ENCODE results near the gene KCNH2. TPM values are rescaled to one million over a fixed set of nuclear protein-coding genes. Genes with fewer than 3 reads are reported as not detected.

The KCNH2 gene
- total RNA-seq, 4 donors from 2014 or later, result 0.12 to 0.56 (median 0.47) TPM

DNA sequence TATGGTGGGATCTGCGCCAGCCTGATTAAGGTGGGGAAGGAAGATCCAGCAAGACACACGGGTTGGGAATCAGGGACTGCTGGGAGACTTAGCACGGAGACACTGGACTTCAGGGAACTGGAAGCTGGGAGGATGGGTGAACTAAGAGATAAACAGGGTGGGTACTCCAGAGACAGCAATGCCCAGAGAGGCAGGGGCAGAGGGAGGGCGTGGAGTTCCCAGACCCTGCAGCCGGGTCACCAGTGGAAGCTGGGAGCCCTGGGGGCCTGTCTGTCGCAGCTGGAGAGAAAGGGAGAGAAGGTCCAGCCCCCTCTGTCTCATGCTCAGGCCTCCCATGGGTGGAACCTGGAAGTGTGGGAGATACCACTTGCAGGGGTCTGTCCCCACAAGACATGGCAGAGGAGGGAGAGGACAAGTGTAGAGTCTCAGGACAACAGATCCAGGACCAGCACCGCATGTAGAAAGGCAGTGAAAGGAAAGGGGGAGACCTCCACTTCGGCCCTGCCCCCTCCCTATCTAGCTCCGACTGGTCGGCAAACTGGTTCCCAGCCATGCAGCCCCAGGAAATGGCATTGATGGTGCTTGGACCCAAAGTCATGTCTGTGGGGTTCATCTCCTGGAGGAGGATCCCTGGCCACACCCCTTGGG, 81.4 kb downstream of the KCNH2 start:
- no peak for ATAC-seq (ENCODE audit: low FRiP score)
- DNase-seq (ENCODE audit: low spot score), result no peak
- TF ChIP-seq, protein P1, sequence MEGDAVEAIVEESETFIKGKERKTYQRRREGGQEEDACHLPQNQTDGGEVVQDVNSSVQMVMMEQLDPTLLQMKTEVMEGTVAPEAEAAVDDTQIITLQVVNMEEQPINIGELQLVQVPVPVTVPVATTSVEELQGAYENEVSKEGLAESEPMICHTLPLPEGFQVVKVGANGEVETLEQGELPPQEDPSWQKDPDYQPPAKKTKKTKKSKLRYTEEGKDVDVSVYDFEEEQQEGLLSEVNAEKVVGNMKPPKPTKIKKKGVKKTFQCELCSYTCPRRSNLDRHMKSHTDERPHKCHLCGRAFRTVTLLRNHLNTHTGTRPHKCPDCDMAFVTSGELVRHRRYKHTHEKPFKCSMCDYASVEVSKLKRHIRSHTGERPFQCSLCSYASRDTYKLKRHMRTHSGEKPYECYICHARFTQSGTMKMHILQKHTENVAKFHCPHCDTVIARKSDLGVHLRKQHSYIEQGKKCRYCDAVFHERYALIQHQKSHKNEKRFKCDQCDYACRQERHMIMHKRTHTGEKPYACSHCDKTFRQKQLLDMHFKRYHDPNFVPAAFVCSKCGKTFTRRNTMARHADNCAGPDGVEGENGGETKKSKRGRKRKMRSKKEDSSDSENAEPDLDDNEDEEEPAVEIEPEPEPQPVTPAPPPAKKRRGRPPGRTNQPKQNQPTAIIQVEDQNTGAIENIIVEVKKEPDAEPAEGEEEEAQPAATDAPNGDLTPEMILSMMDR (IDR thresholded peaks at IDR 0.05), result no peak

DNA sequence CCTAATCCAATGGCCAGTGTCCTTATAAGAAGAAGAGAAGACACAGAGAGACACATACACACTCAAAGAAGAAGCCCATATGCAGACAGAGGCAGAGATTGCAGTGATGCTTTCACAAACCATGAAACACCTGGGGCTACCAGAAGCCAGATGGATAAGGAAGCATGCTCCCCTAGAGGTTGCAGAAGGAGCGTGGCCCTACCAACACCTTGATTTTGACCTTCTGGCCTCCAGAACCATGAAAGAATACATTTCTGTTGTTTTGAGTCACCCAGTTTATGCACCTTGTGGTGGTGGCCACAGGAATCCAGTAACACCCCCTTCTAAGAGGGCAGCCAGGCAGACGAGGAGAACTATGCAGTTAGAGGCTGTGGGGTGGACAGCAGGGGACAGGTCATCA, 82.3 kb downstream of the KCNH2 start:
- TF ChIP-seq, protein P1 (IDR thresholded peaks at IDR 0.05), result no peak

More for the DNA sequence above, 82.3 kb downstream of the KCNH2 start:
- ATAC-seq (ENCODE audit: low FRiP score) (no peak), DNase-seq (ENCODE audit: low spot score) (no peak)

Other genes starting within 250 kb of the KCNH2 start
- 100 to 1,000 TPM in 1 of 4 donors, 10 to 100 TPM in 3; 17.0 to 146 (median 56.9) TPM for gene GIMAP5, start 240.9 kb downstream of the KCNH2 start, total RNA-seq
- gene TMEM176B, start 178.0 kb downstream of the KCNH2 start, total RNA-seq, result 100 to 1,000 TPM in 1 of 4 donors, 10 to 100 TPM in 3; 35.9 to 122 (median 80.0) TPM
- gene TMEM176A, start 177.6 kb downstream of the KCNH2 start, total RNA-seq, result 100 to 1,000 TPM in 1 of 4 donors, 10 to 100 TPM in 3; 18.1 to 105 (median 48.6) TPM
- not detected for gene AOC1, start 125.8 kb downstream of the KCNH2 start, total RNA-seq
- gene NOS3, start 12.7 kb upstream of the KCNH2 start, total RNA-seq, result 10 to 100 TPM; 11.2 to 75.3 (median 25.2) TPM
- gene ATG9B, start 46.2 kb upstream of the KCNH2 start, total RNA-seq, result under 1 TPM in 1 of 4 donors, not detected in 3; 0.46 TPM
- 10 to 100 TPM; 25.5 to 39.4 (median 31.6) TPM for gene ABCB8, start 50.1 kb upstream of the KCNH2 start, total RNA-seq
- 1 to 10 TPM; 1.6 to 3.2 (median 2.3) TPM for gene ASIC3, start 70.2 kb upstream of the KCNH2 start, total RNA-seq
- gene CDK5, start 79.6 kb upstream of the KCNH2 start, total RNA-seq, result 10 to 100 TPM in 1 of 4 donors, 1 to 10 TPM in 3; 6.1 to 10.4 (median 7.9) TPM
- gene SLC4A2, start 81.3 kb upstream of the KCNH2 start, total RNA-seq, result 100 to 1,000 TPM; 115 to 126 (median 118) TPM
- 10 to 100 TPM; 44.0 to 67.6 (median 51.6) TPM for gene FASTK, start 102.5 kb upstream of the KCNH2 start, total RNA-seq
- gene TMUB1, start 105.2 kb upstream of the KCNH2 start, total RNA-seq, result 10 to 100 TPM; 23.5 to 38.5 (median 26.9) TPM
- gene AGAP3, start 108.2 kb upstream of the KCNH2 start, total RNA-seq, result 10 to 100 TPM; 34.6 to 53.0 (median 47.9) TPM
- not detected for gene GBX1, start 189.4 kb upstream of the KCNH2 start, total RNA-seq
- not detected for gene ASB10, start 208.9 kb upstream of the KCNH2 start, total RNA-seq
- gene H2BK1, start 232.2 kb upstream of the KCNH2 start, total RNA-seq, result not detected
- gene ABCF2, start 248.9 kb upstream of the KCNH2 start, total RNA-seq, result 10 to 100 TPM; 28.5 to 93.4 (median 44.7) TPM

All from omental fat pad (tissue), 4 donors.